Sigmoid colon (tissue), 3 donors: ENCODE results near the gene MCRS1.

Source experiments
- POLR2A ChIP-seq, 2 donors: fragments of 450-650 bp; IDR thresholded peaks; one replicate each; pipeline ENCODE4 v1.6.1; 2016; ENCODE audit warnings: antibody characterized with exemption in 2 of 2, mild to moderate bottlenecking in 2 of 2, moderate library complexity in 2 of 2
- TF ChIP-seq, protein P1 (sequence below), 4 experiments: fragments of 450-650 bp in 3 of 4; fragments of 200-600 bp in 1 of 4; IDR thresholded peaks; one replicate each; pipeline ENCODE4 v1.5.1; 2016 to 2019; ENCODE audit warnings: antibody characterized with exemption in 4 of 4, mild to moderate bottlenecking in 3 of 4, moderate library complexity in 2 of 4

DNA sequence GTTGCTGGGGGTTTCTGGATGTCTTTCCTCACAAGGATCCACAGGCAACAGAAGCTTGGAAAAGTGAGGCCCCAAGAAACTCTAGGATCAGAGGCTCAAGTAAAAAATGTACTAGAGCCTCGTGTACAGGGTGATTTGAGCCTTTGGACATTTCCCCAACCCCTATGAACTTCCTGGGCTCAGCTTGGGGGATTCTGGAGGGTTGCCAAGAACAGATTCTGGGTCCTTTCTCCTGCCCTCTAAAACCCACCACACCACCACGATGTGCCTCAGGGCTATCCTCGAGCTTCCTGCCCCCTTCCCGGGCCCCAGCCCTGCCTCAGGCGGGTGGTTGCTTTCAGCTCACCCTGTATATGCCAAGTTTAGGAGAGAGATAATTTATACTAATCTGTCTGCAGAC lies 36.9 kb upstream of the MCRS1 start:
- TF ChIP-seq, protein P1, sequence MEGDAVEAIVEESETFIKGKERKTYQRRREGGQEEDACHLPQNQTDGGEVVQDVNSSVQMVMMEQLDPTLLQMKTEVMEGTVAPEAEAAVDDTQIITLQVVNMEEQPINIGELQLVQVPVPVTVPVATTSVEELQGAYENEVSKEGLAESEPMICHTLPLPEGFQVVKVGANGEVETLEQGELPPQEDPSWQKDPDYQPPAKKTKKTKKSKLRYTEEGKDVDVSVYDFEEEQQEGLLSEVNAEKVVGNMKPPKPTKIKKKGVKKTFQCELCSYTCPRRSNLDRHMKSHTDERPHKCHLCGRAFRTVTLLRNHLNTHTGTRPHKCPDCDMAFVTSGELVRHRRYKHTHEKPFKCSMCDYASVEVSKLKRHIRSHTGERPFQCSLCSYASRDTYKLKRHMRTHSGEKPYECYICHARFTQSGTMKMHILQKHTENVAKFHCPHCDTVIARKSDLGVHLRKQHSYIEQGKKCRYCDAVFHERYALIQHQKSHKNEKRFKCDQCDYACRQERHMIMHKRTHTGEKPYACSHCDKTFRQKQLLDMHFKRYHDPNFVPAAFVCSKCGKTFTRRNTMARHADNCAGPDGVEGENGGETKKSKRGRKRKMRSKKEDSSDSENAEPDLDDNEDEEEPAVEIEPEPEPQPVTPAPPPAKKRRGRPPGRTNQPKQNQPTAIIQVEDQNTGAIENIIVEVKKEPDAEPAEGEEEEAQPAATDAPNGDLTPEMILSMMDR (IDR thresholded peaks at IDR 0.05): no peak
- no peak for TF ChIP-seq POLR2A (IDR thresholded peaks at IDR 0.05)
